Measurements from ENCODE around the gene USP13.

GRCh38 chr3:179715582-179715981, 62.7 kb downstream of the USP13 start:
- TF ChIP-seq CTCF (conservative IDR thresholded peaks at IDR 0.05; ENCODE audit: low read length) (no peak), EZH2phosphoT487 (IDR thresholded peaks at IDR 0.05; ENCODE audit: borderline replicate concordance, low read depth, low read length) (no peak)

Data from OCI-LY7 (cell line).